SHP77 treated with DMSO at 0.1 percent for 48 hours (cell line): ENCODE measurements around the gene CDH4.

Experiments used
- DNase-seq: peaks from one replicate; lab custom pipeline; 2025; lab: John Stamatoyannopoulos, UW

Gene CDH4

GRCh38 chr20:61537239-61538182 is 285.4 kb downstream of the CDH4 start:
- no peak for DNase-seq

GRCh38 chr20:61538183-61538942 is 286.3 kb downstream of the CDH4 start:
- DNase-seq = no peak

- DNase-seq = no peak
Observed at GRCh38 chr20:61538943-61539265, 286.8 kb downstream of the CDH4 start.

GRCh38 chr20:61539706-61540360 is 287.8 kb downstream of the CDH4 start:
- DNase-seq = no peak

- no peak for DNase-seq
Observed at GRCh38 chr20:61541537-61541936, 289.5 kb downstream of the CDH4 start.

- no peak for DNase-seq
Observed at GRCh38 chr20:61543086-61543485, 291.0 kb downstream of the CDH4 start.

GRCh38 chr20:61543931-61544745 is 292.1 kb downstream of the CDH4 start:
- no peak for DNase-seq

- no peak for DNase-seq
Observed at GRCh38 chr20:61544910-61545889, 293.1 kb downstream of the CDH4 start.

- no peak for DNase-seq
Observed at GRCh38 chr20:61546641-61547040, 294.6 kb downstream of the CDH4 start.

- DNase-seq = no peak
Observed at GRCh38 chr20:61548069-61548468, 296.0 kb downstream of the CDH4 start.

- no peak for DNase-seq
Observed at GRCh38 chr20:61549865-61550264, 297.8 kb downstream of the CDH4 start.

- no peak for DNase-seq
Observed at GRCh38 chr20:61551401-61551800, 299.3 kb downstream of the CDH4 start.

GRCh38 chr20:61554617-61555016 is 302.6 kb downstream of the CDH4 start:
- DNase-seq = no peak

- no peak for DNase-seq
Observed at GRCh38 chr20:61555566-61555965, 303.5 kb downstream of the CDH4 start.

- no peak for DNase-seq
Observed at GRCh38 chr20:61556111-61556510, 304.1 kb downstream of the CDH4 start.

GRCh38 chr20:61556673-61557072 is 304.6 kb downstream of the CDH4 start:
- no peak for DNase-seq

- DNase-seq = no peak
Observed at GRCh38 chr20:61557621-61558020, 305.6 kb downstream of the CDH4 start.

GRCh38 chr20:61558726-61559125 is 306.7 kb downstream of the CDH4 start:
- DNase-seq = no peak

- DNase-seq = no peak
Observed at GRCh38 chr20:61559706-61560315, 307.8 kb downstream of the CDH4 start.

GRCh38 chr20:61560361-61560853 is 308.3 kb downstream of the CDH4 start:
- no peak for DNase-seq
